ENCODE data around the gene KRT2.

Gene KRT2

GRCh38 chr12:52691076-52691840 lies 39.2 kb upstream of the KRT2 start:
- DNase-seq (ENCODE audit: low spot score), result no peak
- H3K27ac ChIP-seq, result no peak overlapping the region
- ChIA-PET POLR2A (ENCODE audit: low non-redundant PET) (no interaction called here), CTCF (no interaction called here)
- TF ChIP-seq CTCF (conservative IDR thresholded peaks at IDR 0.05; ENCODE audit: low read depth), result no peak

GRCh38 chr12:52690351-52691075 lies 38.5 kb upstream of the KRT2 start:
- ChIA-PET POLR2A (ENCODE audit: low non-redundant PET) (no interaction called here), CTCF (no interaction called here)
- no peak for DNase-seq (ENCODE audit: low spot score)
- no peak for TF ChIP-seq CTCF (conservative IDR thresholded peaks at IDR 0.05; ENCODE audit: low read depth)
- H3K27ac ChIP-seq, result no peak overlapping the region

GRCh38 chr12:52689936-52690335 lies 37.9 kb upstream of the KRT2 start:
- POLR2A ChIA-PET (ENCODE audit: low non-redundant PET), result no interaction called here
- TF ChIP-seq CTCF (conservative IDR thresholded peaks at IDR 0.05; ENCODE audit: low read depth), result no peak
- CTCF ChIA-PET, result no interaction called here
- no peak for DNase-seq (ENCODE audit: low spot score)
- no peak overlapping the region for H3K27ac ChIP-seq

- POLR2A ChIA-PET (ENCODE audit: low non-redundant PET), result no interaction called here
- DNase-seq (ENCODE audit: low spot score), result no peak
- no peak overlapping the region for H3K27ac ChIP-seq
- no peak for TF ChIP-seq CTCF (conservative IDR thresholded peaks at IDR 0.05; ENCODE audit: low read depth)
- CTCF ChIA-PET, result no interaction called here
Observed at GRCh38 chr12:52689239-52689638, 37.2 kb upstream of the KRT2 start.

- TF ChIP-seq CTCF (conservative IDR thresholded peaks at IDR 0.05; ENCODE audit: low read depth), result no peak
- no peak for DNase-seq (ENCODE audit: low spot score)
- ChIA-PET CTCF (interaction anchor here (1.0 kb wide), 1 partner anchor 190 kb away, joined by 4 read pairs; no protein-coding TSS in a partner anchor), POLR2A (ENCODE audit: low non-redundant PET) (no interaction called here)
- H3K27ac ChIP-seq, result no peak overlapping the region
Observed at GRCh38 chr12:52688481-52688880, 36.5 kb upstream of the KRT2 start.

- DNase-seq (ENCODE audit: low spot score), result peak; percentile 74
- no peak overlapping the region for H3K27ac ChIP-seq
- ChIA-PET CTCF (interaction anchor here (1.0 kb wide), 1 partner anchor 191 kb away, joined by 4 read pairs; no protein-coding TSS in a partner anchor), POLR2A (ENCODE audit: low non-redundant PET) (no interaction called here)
- TF ChIP-seq CTCF (conservative IDR thresholded peaks at IDR 0.05; ENCODE audit: low read depth), result no peak
Observed at GRCh38 chr12:52687497-52688385, 35.7 kb upstream of the KRT2 start.
